Ecto neural progenitor cell (in vitro differentiated cells): ENCODE data around the gene BCL6.

Experiments
- DNase-seq: peaks from one replicate; pipeline ENCODE4 v3.0.0-alpha.2; 2018; ENCODE audit warnings: low spot score

The BCL6 gene

DNA sequence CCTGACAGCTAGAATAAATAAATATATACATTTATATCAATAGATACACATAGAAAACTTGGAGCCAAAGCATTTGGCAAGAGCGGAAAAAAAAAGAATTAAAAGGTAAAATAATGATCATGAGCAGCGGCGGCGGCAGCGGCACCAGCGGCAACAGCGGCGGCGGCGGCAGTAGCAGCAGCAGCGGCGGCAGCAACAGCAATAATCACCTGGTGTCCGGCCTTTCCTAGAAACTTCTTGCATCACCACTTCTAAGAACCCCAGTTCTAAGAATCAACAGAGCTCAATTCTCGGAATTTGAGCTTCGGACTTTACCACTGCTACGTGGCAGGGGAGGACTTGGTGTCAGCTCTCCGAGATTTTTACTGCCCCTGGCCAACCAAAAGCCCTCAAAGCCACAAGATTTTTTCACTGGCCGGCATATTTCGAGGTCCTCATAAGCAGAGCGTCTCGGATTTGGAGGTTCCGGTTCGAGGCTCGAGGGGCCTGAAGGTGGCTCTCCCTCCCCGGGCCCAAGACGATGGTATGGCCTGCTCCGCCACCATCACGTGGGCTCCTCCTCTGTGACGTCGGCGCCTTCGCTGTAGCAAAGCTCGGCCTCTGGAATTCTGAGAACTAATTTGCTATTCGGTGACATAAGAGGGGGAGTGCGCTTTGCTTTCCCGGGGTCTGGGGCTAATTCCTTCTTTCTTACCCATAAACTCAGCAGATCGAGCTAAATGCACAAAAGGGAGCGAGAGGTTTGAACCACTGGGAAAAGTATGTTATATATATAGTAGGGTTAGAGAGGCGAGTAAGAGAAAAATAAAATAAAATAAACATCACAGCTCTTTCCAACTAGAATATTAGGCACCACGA lies at the start of gene BCL6:
Gene BCL6, minus strand, starts transcription at position 268 of the 858 bp plus-strand sequence. CDS start 11,775 bp downstream, outside the sequence.
- peak; percentile 93 for DNase-seq

DNA sequence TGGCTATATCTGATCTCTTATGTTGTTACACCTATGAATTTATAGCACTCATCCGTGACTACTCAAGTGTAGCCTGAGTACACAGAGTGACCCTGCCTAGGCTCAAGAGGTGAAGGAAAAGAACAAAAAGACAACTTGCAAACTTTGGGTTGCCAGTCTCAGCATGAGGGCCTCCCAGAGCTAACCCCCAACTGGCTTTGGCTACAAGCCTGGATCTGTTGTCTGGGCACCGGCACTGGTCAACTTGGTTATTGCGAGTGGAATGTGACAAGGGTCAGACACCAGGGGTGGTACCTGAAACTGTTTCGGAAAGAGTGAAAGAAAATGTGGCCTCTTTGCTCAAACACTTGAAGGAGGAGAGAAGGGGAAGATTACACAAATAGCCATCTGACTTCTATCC lies 49.5 kb upstream of the BCL6 start:
- DNase-seq, result no peak

DNA sequence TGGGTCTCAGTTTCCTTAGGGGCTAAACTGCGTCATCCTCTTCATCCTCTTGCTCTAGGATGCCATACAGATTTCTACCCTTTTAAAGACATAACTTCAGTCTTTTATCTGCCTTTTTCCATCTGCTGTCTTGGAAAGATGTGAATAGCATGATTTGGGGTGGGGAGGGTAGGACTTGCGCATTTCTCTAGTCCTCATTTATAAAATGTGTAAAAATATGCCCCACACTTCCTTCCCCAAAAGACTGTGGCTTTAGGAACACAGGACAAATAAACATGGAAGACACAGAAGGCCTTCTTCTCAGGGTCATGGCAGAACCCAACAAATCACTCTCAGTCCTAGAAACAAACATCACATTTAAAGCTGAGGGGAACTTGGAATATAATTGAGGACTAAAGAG lies 48.4 kb upstream of the BCL6 start:
- no peak for DNase-seq

DNA sequence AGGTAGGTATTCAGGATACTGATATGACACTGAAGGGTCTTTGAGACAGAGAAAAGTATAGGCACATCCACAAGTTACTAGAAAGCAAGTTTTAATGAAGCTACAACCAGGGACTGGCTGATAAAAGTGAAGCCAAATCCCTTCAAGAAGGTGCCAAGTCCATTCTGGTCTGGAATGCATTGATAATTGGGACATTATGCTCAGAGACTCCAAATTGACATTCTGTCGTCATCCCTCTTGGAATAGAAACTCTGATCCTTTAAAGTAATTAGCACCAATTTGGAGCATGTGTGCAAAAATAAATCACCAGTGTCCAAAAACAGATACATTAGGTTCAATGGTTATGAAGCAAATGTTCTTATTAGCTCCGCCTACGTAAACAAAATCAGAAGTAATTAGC lies 47.3 kb upstream of the BCL6 start:
- DNase-seq, result no peak

DNA sequence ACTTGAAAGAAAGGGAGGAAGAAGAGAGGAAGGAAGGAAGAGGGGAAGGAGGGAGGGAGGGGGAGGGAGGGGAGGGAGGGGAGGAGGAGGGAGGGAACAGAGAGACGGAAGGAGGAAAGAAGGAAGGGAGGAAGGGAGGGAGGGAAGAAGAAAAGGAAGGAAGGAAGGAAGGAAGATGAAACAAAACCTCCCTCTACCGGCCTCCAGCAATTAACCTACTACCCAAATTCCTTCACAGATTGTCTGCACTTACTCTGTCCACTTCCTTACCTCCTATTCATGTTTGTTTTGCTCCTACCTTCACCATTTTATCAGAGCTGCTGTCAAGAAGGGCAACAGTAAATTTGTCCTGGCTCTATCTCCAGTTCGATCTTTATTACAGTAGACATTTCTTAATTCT lies 44.6 kb upstream of the BCL6 start:
- DNase-seq, result no peak

DNA sequence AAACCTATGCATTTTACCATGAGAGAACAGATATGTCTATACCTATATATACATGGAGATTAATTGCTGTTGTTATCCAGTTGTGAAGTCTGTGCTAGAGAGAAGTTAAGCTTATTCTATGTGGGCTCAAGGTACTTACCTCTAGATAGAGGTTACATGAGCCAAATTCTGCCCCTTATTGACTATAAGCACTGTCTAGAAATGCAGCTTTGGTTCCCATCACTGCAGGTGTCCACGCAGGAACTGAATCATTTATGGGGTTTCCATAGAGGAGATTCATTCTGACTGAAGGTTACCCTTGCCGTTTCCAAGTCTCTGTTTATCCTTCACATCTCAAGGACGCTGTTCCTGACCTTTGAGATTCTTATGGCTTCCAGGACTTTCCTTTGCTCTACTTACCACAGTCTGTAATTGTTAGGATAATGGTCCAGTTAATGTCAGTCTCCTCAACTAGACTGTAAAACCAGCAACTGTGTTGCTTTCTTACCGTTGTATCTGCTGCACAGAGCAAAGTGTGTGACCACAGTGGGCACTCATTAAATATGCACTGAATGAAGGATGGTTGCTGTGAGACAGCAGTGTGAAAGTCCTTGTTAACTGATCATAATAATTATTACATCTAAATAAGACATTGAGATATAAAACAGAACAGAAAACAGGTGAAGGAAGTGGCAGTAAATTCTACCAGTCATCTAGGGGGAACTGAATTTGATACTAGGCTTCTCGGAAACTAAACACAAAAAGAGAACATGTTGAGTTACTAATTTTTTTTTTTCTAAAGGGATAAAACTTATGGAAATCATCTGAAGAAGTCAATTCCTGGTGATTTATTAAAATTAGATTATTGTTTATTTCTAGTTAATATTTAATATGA lies 44.0 kb upstream of the BCL6 start:
- no peak for DNase-seq

DNA sequence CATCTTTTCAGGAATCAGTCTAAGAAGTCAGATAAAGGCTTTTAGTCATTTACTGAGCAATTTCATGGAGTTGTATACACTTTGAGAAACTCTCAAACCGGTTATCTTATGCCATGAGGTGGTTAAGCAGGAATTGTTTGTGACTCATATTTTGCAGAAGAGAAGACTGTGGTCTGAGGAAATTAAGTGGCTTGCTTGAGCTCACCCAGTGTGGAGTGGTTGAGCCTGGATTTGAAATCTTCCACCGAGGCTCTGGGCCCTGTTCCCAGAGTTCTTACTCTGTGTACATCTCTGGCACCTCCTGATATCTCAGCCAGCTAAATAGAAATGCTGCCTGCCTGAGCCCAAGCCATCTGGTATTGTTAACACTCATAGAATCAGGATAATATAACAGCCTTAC lies 37.8 kb upstream of the BCL6 start:
- no peak for DNase-seq

DNA sequence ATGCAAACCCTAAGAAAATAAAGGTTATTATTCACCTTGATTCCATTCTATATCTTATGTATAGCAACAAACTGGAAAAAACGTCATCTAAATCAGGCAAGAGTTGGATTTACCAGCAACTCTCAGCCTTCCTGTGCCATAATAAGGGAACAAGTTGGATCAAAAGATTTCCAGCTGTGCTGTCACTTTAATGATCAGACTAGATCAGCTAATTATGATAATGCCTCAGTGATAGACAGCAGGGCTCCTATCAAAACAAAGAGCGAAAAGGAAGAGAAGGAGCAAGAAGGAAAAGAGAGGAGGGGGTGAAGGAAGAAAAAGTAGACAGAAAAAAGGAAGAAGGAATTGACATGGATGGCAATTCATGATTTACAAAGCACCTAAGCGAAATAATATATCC lies 36.7 kb upstream of the BCL6 start:
- DNase-seq, result no peak

DNA sequence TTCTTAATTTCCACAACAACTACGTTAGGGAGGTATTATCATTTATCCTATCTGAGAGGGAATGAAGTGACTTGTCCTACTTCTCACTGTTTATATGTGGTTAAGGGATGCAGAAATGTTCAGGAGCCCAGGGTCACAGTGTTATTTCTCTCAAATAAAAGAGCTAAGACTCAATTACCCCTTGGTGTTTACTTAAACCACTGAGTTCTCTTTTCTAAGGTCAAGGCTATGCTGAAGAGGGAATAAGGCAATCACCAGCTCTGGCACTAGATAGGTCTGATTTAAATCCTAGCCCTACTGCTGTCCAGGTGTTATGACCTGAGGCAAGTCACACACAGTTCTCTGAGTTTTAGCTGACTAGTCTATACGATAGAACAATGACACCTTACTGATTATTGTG lies 35.7 kb upstream of the BCL6 start:
- no peak for DNase-seq

DNA sequence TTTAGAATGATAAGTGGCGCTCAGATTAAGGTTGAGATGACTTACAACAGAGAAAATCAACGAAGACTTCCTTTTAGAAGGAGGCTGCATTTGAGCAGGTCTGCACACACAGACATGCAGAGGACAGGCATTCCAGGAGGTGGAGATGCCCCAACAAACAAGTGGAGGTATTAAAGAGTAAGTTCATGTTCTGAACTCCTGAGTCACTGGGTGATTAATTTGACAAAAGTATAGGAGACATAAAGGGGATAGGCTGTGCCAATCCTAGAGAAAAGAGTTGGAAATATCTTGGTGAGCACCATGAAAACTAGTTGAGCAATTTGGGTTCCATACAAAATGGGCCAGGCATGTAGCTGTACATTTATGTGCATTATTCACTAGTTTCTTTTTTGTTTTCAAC lies 33.5 kb upstream of the BCL6 start:
- no peak for DNase-seq

DNA sequence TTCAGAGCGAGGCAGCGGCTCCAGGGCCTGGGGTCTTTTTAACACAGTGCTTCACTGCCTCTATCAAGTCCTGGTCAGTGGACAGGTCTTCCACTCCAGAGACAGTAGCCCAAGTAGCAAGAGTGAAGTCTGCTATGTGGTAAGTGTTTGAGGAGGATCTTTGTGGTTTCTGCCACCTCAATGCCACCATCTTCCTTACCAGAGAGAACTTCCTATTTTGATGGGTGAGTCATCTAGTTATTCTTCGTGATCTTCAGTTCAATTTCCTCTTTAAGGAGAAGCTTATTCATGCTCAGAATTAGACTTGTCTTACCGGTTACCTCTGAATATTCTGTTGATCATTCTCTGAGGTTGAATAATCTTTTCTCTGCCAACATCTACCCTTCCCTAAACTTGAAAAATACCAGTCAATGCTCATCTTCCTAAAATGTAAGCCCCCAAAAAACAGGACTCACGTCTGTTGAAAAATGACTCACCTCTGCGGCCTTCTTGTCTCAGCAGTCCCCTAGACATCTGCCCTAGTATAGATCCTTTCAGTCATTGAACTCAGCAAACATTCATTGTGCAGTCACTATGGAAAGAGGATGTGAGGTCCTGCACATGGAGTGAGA lies 32.2 kb upstream of the BCL6 start:
- no peak for DNase-seq

DNA sequence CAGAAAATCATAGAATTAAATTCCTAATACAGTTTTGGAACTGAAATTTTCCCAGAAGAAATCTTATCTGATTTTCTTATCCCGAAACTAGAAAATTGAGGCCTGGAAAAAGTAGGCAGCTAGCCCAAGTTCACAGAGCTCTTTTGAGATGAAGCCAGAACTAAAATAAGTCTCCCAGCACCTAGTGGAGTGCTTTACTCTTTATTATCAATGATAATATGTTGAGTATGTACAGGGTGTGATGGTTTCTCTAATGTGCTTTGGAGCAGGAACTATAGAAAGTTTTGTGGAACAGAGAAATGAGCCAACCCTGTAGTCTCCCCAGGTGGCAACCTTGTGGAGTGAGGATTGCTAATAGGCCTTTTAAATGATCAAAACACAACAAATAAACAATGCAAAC lies 30.3 kb upstream of the BCL6 start:
- no peak for DNase-seq

DNA sequence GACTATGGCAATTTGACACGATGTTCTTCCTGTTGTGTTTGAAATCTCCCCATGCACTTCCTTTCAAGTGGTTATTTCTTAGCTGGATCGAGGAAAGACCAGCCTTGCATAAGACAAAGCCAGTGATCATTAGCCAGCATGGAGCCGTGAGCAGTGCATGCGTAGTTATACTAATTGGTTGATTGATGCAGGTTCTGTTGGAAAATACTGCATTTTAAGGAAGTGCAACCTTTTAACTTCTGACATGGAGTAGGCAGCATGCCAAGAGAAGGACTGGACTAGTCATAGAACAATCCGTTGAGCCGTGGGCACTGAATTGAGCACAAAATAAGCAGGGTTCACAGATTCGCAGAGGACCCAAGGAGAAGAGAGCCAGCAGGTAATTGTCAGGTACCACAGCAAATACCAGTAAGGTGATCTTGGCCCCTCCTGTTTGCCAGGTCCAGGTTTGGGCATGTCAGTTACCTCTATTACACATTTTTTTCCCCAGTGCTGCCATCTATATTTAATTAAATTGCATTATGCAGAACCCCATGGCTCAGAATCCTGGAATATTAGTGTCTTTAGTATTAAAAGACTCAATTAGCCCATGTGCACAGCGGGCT lies 29.0 kb upstream of the BCL6 start:
- no peak for DNase-seq

DNA sequence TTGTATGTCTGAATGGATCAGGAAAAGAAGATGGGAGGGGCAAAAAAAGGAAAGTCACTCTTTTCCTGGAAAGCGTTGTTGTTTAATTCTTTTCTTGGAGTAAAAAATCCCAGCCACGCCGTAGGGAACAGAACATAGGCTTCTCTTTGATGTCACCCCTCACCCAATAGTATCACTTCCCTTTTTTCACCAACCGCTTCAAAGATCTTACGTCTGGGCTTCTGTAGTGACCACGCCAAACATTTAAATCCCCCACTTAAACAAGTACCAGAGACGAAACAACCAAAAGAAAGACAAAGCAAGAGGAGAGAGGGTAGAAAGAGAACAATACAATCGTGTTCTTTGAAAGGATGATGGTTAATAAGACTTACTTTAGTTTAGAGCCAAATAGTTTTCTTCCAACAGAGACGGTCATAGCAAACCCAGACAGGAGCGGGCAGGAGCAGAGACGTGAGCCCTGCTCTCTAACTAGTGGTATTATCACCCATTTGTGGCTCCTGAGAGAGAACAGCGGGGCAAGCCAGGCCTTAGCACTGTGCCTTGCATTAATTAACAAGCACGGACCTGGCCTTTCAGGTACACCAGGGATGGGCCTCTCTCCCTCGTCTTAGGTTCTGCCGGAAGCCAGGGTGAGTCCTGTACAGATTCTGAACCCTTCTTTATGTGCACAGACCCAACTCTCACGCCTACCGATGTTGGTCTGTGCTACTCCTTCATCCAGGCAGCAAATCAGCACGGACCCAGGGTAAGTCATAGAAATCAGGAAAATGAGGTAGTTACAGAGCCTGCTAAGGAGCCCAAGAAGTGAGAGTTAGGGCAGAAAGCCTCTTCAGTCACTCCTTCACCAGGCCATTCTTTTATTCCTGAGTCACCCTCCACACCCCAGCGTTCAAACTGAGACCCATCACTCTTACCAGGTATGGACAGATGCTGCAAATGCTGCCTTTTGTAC lies 28.2 kb upstream of the BCL6 start:
- no peak for DNase-seq

DNA sequence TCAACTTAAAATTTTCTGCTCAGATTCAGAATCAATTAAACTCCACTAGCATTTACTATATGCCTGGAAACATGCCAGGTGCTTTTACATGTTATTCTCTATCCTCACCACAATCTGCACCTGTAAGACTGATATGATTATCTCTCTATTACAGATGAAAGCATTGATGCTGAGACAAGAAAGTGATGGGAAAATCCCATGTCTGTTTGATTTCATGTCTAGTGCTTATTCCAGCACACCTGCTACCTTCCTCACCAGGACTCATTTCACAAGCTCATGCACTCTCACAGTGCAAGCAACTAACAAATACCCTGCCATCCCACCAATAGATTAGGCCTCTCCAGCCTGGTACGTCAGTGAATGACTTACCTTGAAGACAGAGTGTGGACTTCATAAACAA lies 25.0 kb upstream of the BCL6 start:
- DNase-seq, result no peak

DNA sequence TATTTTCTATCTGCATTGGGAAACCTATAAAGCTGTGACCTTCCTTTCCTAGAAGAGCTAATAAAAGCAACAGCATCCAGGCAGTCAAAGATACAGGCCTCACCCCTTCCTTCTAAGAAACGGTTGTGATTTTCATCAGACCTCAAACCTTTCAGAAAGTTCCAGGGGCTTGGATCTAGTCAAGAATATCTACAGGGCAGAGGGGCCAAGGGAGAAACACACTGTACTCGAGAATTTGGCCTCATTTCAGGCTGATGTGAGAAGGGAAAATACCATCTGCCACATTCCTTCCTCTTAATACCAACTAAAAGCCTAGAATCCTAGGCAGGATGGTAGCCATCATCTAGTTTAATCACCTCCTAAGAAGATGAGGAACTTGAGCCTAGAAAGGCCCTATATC lies 24.5 kb upstream of the BCL6 start:
- DNase-seq, result no peak

DNA sequence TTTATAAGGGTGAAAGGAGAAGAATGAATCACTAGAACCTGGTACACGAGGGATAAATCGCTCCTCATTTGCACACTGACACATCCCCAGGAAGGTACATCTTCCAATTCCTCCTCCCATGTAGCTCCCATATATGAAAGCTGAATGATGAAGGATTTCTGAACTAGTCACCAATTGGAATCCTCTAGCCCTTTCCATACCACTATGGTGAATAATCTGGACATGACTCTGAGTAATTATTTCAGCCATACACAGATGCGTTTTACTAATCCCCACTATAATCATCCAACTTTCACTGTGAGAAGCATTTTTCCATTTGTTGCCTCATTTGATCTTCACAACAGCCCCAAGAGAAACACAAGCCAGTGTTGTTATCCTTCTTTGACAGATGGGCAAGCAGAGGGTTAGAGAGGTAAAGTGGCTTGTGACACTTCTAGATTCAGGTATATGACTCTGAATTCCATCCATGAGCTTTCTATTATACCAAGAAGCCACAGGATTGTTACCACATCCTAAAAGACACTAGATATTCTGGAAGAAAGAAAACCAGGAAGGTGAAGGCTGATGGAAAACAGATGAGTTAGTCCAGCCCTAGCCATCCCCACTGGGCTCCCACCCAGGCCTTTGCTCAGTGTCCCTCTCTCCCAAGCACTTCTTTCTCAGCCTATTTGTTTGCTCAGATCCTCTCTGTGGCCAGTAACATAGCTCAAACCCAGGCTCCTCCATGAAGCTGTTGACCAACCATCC lies 22.2 kb upstream of the BCL6 start:
- DNase-seq, result no peak

DNA sequence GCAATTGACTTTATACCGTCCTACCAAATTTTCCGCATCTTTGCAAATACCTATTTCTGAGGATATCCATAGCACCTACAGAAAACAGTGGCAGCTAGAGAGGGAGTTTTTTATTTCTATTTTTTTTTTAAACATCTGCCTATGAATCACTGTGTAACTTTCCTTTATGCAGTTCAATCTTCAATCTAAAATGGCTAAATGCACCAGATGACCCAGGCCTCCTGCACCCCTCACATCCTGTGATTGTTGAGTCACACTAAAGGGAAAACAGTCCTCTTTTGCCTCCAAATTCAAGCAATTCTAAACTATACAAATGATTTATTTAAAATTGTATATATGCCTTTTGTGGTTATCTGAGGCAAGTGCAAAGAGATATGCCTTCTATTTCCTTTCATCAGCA lies 20.1 kb upstream of the BCL6 start:
- DNase-seq, result no peak

DNA sequence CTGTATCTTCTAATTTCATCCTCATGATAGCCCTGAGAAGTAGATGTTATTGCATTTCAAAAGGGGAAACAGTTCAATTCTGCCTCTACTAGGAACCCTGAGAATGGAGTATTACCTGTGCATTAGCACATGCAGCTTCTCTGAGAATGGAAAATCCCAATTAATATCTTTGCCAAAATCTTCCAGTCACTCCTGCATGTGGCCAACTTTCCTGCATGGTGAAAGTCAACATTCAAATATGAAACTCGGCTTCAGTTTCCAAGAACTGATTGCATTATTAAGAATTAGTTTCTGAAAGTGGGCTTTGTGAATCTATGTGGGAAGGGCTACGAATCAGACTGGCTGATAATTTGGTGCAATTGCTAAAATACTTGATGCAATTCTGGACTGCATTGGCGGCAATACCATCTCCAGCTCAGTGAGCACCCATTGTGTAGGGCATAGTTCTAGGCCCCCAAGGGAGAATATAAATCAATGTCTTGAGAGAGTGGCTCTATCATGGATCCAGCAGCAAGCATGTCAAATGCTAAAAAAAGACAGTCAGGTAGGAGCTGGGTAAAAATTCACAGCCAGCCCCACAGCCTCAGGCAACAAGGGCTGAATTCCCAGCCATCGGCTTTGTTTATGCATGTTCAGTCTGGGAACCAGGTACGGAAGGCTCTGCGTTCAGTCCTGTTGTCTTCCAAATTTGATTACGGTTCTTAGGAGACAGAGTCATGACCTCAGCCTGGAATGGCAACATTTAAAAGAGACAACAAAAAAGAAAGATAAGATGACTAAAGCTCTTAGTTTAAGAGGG lies 18.8 kb upstream of the BCL6 start:
- DNase-seq, result no peak

DNA sequence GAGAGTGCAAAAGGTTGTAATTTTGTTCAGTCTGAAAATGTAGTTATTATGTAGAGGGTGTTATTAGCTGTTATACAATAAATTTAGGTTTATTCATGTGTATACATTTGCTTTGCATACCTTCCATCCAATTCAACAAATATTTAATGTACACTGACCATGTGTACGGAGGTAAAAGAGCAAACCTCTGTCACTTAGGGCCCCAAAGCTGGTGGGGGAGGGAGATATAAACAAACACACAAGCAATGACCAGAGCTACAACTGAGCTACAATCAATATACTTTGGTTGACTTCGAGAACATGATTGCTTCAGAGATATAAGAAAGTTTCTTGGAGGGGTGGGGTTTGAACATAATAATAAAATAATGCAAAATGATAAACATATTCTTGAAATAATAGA lies 17.5 kb upstream of the BCL6 start:
- no peak for DNase-seq
